GM12878 (cell line): Measurements from ENCODE around the gene ZBED3.

Source experiments
- SMC3 ChIP-seq: IDR thresholded peaks from 2 replicates; pipeline ENCODE4 v1.6.1; 2011; ENCODE audit warnings: low read length, improper control_type of control experiment, borderline replicate concordance
- TF ChIP-seq, protein P1 (sequence below), 3 experiments: IDR thresholded peaks in 2 of 3; conservative IDR thresholded peaks in 1 of 3; 2 replicates each; pipeline ENCODE4 v1.5.1; 2011; ENCODE audit warnings: low read depth in 3 of 3, low read length in 3 of 3, mild to moderate bottlenecking in 3 of 3, control low read depth in 2 of 3, moderate library complexity in 2 of 3, inconsistent platforms in 1 of 3, mixed read lengths in 1 of 3; ENCODE audit not compliant: control insufficient read depth in 2 of 3, insufficient read depth in 1 of 3; ENCODE audit errors: extremely low read depth in 1 of 3
- TF ChIP-seq, protein P2 (sequence below): IDR thresholded peaks from 2 replicates; pipeline ENCODE4 v1.6.1; 2011; ENCODE audit warnings: low read depth, mild to moderate bottlenecking, low read length, moderate library complexity, borderline replicate concordance; ENCODE audit errors: extremely low read depth

DNA sequence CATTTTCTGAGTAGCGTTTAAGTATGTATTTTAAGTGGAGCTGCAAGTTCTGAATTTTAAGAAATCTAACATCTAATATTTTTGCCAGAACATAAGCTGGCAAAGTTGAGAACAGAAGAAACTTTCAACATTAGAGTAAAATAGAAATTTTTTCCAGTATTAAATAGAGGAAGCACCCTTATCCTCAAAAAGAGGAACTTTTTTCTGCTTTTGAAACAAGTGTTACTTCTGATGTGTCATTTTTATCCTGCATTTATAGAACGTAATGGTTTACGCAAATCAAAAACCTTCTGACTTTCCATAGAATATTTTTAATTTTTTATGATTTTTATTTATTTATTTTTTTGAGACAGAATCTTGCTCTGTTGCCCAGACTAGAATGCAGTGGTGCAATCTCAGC, 21.8 kb downstream of the ZBED3 start:
- TF ChIP-seq, protein P1, sequence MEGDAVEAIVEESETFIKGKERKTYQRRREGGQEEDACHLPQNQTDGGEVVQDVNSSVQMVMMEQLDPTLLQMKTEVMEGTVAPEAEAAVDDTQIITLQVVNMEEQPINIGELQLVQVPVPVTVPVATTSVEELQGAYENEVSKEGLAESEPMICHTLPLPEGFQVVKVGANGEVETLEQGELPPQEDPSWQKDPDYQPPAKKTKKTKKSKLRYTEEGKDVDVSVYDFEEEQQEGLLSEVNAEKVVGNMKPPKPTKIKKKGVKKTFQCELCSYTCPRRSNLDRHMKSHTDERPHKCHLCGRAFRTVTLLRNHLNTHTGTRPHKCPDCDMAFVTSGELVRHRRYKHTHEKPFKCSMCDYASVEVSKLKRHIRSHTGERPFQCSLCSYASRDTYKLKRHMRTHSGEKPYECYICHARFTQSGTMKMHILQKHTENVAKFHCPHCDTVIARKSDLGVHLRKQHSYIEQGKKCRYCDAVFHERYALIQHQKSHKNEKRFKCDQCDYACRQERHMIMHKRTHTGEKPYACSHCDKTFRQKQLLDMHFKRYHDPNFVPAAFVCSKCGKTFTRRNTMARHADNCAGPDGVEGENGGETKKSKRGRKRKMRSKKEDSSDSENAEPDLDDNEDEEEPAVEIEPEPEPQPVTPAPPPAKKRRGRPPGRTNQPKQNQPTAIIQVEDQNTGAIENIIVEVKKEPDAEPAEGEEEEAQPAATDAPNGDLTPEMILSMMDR (IDR thresholded peaks at IDR 0.05 in 2 of 3, conservative IDR thresholded peaks at IDR 0.05 in 1 of 3; ENCODE audit: control insufficient read depth in 2 of 3, extremely low read depth in 1 of 3, insufficient read depth in 1 of 3, low read depth in 3 of 3, low read length in 3 of 3): no peak
- TF ChIP-seq, protein P2, sequence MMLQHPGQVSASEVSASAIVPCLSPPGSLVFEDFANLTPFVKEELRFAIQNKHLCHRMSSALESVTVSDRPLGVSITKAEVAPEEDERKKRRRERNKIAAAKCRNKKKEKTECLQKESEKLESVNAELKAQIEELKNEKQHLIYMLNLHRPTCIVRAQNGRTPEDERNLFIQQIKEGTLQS: no peak
- TF ChIP-seq SMC3: no peak
